GM12878 (cell line): ENCODE measurements around the gene TPGS2. TPM values are rescaled to one million over a fixed set of nuclear protein-coding genes. Genes with fewer than 3 reads are reported as not detected.

Experiments
- ATAC-seq: fragments of 200-7000 bp; cut with Tn5 transposase; 3 replicates; pipeline ENCODE4 v1.9.1; 2020; ENCODE audit warnings: mild to moderate bottlenecking, moderate library complexity
- BruUV-seq: library from RNA; stranded (reverse); fragments of 400-500 nt; replicated peaks from 2 replicates; lab custom pipeline; 2021; lab: Mats Ljungman, UMichigan
- CTCF ChIA-PET: fragments of 300-600 bp; sonication (Branson Sonifier 250); formaldehyde crosslinking; extraction: SDS; loops from one replicate; lab custom pipeline; 2021; ENCODE audit warnings: inconsistent platforms; lab: Yijun Ruan, JAX
- POLR2A ChIA-PET: fragments of 350-600 bp; formaldehyde crosslinking; extraction: SDS; loops from one replicate; lab custom pipeline; 2021; ENCODE audit warnings: inconsistent platforms; lab: Charles Lee
- RAD21 ChIA-PET: fragments of 300-600 bp; sonication (Branson Sonifier 250); formaldehyde crosslinking; loops from one replicate; lab custom pipeline; 2023; ENCODE audit warnings: antibody characterized with exemption; ENCODE audit not compliant: unreplicated experiment; lab: Charles Lee
- SMC1A ChIA-PET: fragments of 300-600 bp; sonication (Branson Sonifier 250); formaldehyde crosslinking; loops from one replicate; lab custom pipeline; 2023; ENCODE audit not compliant: unreplicated experiment, uncharacterized antibody; lab: Charles Lee
- DNase-seq: peaks from one replicate; pipeline ENCODE4 v3.0.0-alpha.2; 2011; ENCODE audit warnings: low read depth, low spot score
- FAIRE-seq: peaks from 3 replicates; lab custom pipeline; 2011; peaks lifted over from hg19 to GRCh38; lab: Jason Lieb, UNC
- H2AFZ ChIP-seq: 2 replicates; pipeline ENCODE4 v1.6.0; 2011; ENCODE audit warnings: low read depth, low read length, control low read depth; ENCODE audit not compliant: control insufficient read depth
- H3K27ac ChIP-seq: 2 replicates; pipeline ENCODE4 v1.5.1; 2011; ENCODE audit warnings: control low read depth; ENCODE audit not compliant: control insufficient read depth, insufficient read depth
- H3K27me3 ChIP-seq, 2 experiments: replicated peaks in 1 of 2; 2 replicates each; pipeline versions ENCODE4 v1.6.0 to v1.6.1; 2011; ENCODE audit warnings: low read length in 1 of 2; ENCODE audit not compliant: control insufficient read depth in 2 of 2, insufficient read depth in 2 of 2
- H3K36me3 ChIP-seq, 2 experiments: 2 replicates each; pipeline ENCODE4 v1.5.1; 2011; ENCODE audit warnings: low read length in 1 of 2; ENCODE audit not compliant: control insufficient read depth in 2 of 2, insufficient read depth in 2 of 2
- H3K4me1 ChIP-seq: 2 replicates; pipeline ENCODE4 v1.6.1; 2011; ENCODE audit warnings: mild to moderate bottlenecking, low read length, moderate library complexity, mixed read lengths; ENCODE audit not compliant: control insufficient read depth, insufficient read depth
- H3K4me2 ChIP-seq: 2 replicates; pipeline ENCODE4 v1.6.0; 2011; ENCODE audit warnings: control low read depth; ENCODE audit not compliant: control insufficient read depth, insufficient read depth
- H3K4me3 ChIP-seq: fragments of 200-600 bp; sonication (generic); 2 replicates; pipeline ENCODE4 v1.5.1; 2016
- H3K79me2 ChIP-seq: 2 replicates; pipeline ENCODE4 v1.6.0; 2011; ENCODE audit warnings: low read length; ENCODE audit not compliant: control insufficient read depth, insufficient read depth
- H3K9ac ChIP-seq: 2 replicates; pipeline ENCODE4 v1.8.0; 2011; ENCODE audit warnings: low read length, control low read depth, mixed read lengths; ENCODE audit not compliant: control insufficient read depth, insufficient read depth
- H3K9me3 ChIP-seq: replicated peaks from 3 replicates; pipeline ENCODE4 v1.5.1; 2011; ENCODE audit warnings: mild to moderate bottlenecking, low read length; ENCODE audit not compliant: control insufficient read depth, insufficient read depth
- H4K20me1 ChIP-seq: 2 replicates; pipeline ENCODE4 v1.6.0; 2011; ENCODE audit not compliant: control insufficient read depth, insufficient read depth
- BHLHE40 ChIP-seq, 2 experiments: fragments of 450-650 bp in 1 of 2; IDR thresholded peaks; 2 replicates each; pipeline ENCODE4 v1.6.1; 2011 to 2017; ENCODE audit warnings: low read depth in 2 of 2, borderline replicate concordance in 1 of 2, improper control_type of control experiment in 1 of 2, low read length in 1 of 2, mild to moderate bottlenecking in 1 of 2
- CBX3 ChIP-seq: fragments of 200-600 bp; sonication (generic); IDR thresholded peaks from 2 replicates; pipeline ENCODE4 v1.6.1; 2016; ENCODE audit warnings: low read depth, borderline replicate concordance
- CEBPZ ChIP-seq: fragments of 150-350 bp; IDR thresholded peaks from 2 replicates; pipeline ENCODE4 v1.6.1; 2016; ENCODE audit warnings: low read depth, low read length
- CHD1 ChIP-seq: IDR thresholded peaks from 2 replicates; pipeline ENCODE4 v1.6.1; 2012; ENCODE audit warnings: low read depth, low read length, improper control_type of control experiment
- CHD2 ChIP-seq: IDR thresholded peaks from 2 replicates; pipeline ENCODE4 v1.6.1; 2011; ENCODE audit warnings: low read depth, low read length, improper control_type of control experiment, borderline replicate concordance
- ETV6 ChIP-seq, 2 experiments: fragments of 450-650 bp in 1 of 2; IDR thresholded peaks in 1 of 2; conservative IDR thresholded peaks in 1 of 2; 2 replicates each; pipeline ENCODE4 v1.6.1; 2014; ENCODE audit warnings: antibody characterized with exemption in 1 of 2, borderline replicate concordance in 1 of 2, low read depth in 1 of 2, mild to moderate bottlenecking in 1 of 2, moderate library complexity in 1 of 2
- HCFC1 ChIP-seq: fragments of 150-350 bp; IDR thresholded peaks from 2 replicates; pipeline ENCODE4 v1.6.1; 2014; ENCODE audit warnings: low read length
- PML ChIP-seq: IDR thresholded peaks from 2 replicates; pipeline ENCODE4 v1.6.1; 2012; ENCODE audit warnings: low read length, inconsistent platforms
- RBBP5 ChIP-seq: fragments of 200-600 bp; sonication (generic); conservative IDR thresholded peaks from 2 replicates; pipeline ENCODE4 v1.6.1; 2016
- SRF ChIP-seq, 2 experiments: IDR thresholded peaks; 2 replicates each; pipeline ENCODE4 v1.6.1; 2011; ENCODE audit warnings: low read depth in 2 of 2, low read length in 2 of 2, mild to moderate bottlenecking in 1 of 2, moderate library complexity in 1 of 2
- TARDBP ChIP-seq: IDR thresholded peaks from 2 replicates; pipeline ENCODE4 v1.6.1; 2016; ENCODE audit warnings: borderline replicate concordance
- ZNF207 ChIP-seq: fragments of 450-650 bp; IDR thresholded peaks from 2 replicates; pipeline ENCODE4 v1.6.1; 2014; ENCODE audit warnings: antibody characterized with exemption, mild to moderate bottlenecking, borderline replicate concordance
- ZNF217 ChIP-seq: fragments of 450-650 bp; IDR thresholded peaks from 2 replicates; pipeline ENCODE4 v1.6.1; 2017; ENCODE audit warnings: antibody characterized with exemption, mild to moderate bottlenecking
- ZNF384 ChIP-seq: IDR thresholded peaks from 2 replicates; pipeline ENCODE4 v1.6.1; 2012; ENCODE audit warnings: low read depth, mild to moderate bottlenecking, low read length, improper control_type of control experiment, borderline replicate concordance
- WGBS: methylation state at CpG from one replicate; pipeline ENCODE4 v1.1.6; 2016; ENCODE audit warnings: low lambda C conversion rate; ENCODE audit not compliant: insufficient replicate concordance, insufficient coverage; ENCODE audit errors: missing lambda C conversion rate; 5-methylcytosine and 5-hydroxymethylcytosine counted together
- in situ Hi-C: fragments of 300-500 bp; cut with MboI; formaldehyde crosslinking; loops from 9 replicates; pipeline ENCODE4 v1.14.3; 2018; ENCODE audit warnings: mixed read lengths
- intact Hi-C: fragments of 100-400 bp; cut with micrococcal nuclease; formaldehyde crosslinking; loops from one replicate; pipeline ENCODE4 v1.14.2; 2022; ENCODE audit not compliant: unreplicated experiment
- polyA plus RNA-seq, 11 experiments: library from polyadenylated mRNA; depleted of rRNA in 4 of 11; unstranded in 6 of 11; stranded (reverse) in 5 of 11; fragments of >200 nt; fragmentation: Nextera tagmentation in 4 of 11; fragmentation: Illumina TruSeq in 1 of 11; extraction: Ambion mirVana in 4 of 11; extraction: Trizol in 1 of 11; gene quantifications; 1 replicate in 1 of 11; 2 replicates in 10 of 11; pipeline versions ENCODE4 v1.2.1 to v1.2.3, GENCODE V29; 2011 to 2016; ENCODE audit warnings: inconsistent platforms in 2 of 11, missing spikeins in 2 of 11, low read depth in 1 of 11
- total RNA-seq, 4 experiments: library from RNA; depleted of rRNA in 3 of 4; stranded (reverse); fragments of >200 nt in 3 of 4; fragmentation: Illumina TruSeq in 1 of 4; extraction: Trizol in 1 of 4; gene quantifications; 2 replicates each; pipeline versions ENCODE4 v1.2.1 to v1.2.3, GENCODE V29; 2013 to 2021

Gene TPGS2
- total and polyA plus RNA-seq, 10 of the 15 experiments (the other 5 are each of a cell fraction or from before 2014, with no cell fraction given) = 39.8 to 181 (median 88.9) TPM

- WGBS = 85% methylated on average over 3 of the region's 3 CpGs
- ChIA-PET CTCF (no interaction called here), POLR2A (no interaction called here), SMC1A (no interaction called here), RAD21 (no interaction called here)
- FAIRE-seq = no peak
- H3K79me2 ChIP-seq = no peaks in the 10 kb centered on the region
- H2AFZ ChIP-seq = no peak overlapping the region
- TF ChIP-seq PML (no peak), ZNF217 (no peak), CBX3 (no peak), CHD2 (no peak), CHD1 (no peak), BHLHE40 (IDR thresholded peaks at IDR 0.05; ENCODE audit: borderline replicate concordance in 1 of 2, low read depth in 2 of 2, low read length in 1 of 2) (no peak), ZNF384 (no peak)
- intact Hi-C loops = no loop called here
- H4K20me1 ChIP-seq = no peaks in the 10 kb centered on the region
- H3K27me3 ChIP-seq = no peaks in the 10 kb centered on the region
- H3K4me2 ChIP-seq = no peak overlapping the region
- no peak overlapping the region for H3K9ac ChIP-seq
- H3K36me3 ChIP-seq = no peaks in the 10 kb centered on the region
- DNase-seq = no peak
- BruUV-seq = no TSS peak
- no peak overlapping the region for H3K27ac ChIP-seq
- no peak for ATAC-seq
- H3K4me1 ChIP-seq = no peaks in the 10 kb centered on the region
- H3K4me3 ChIP-seq = no peak overlapping the region
- in situ Hi-C loops = no loop called here
- no peaks in the 10 kb centered on the region for H3K9me3 ChIP-seq
These were observed 43.0 kb upstream of the TPGS2 start for GRCh38 chr18:36871801-36872200.

GRCh38 chr18:36867056-36867455, 38.3 kb upstream of the TPGS2 start:
- intact Hi-C loops (no loop called here), in situ Hi-C loops (no loop called here)
- Histone ChIP-seq H3K9ac (no peak overlapping the region), H3K4me2 (no peak overlapping the region), H3K27ac (no peak overlapping the region), H4K20me1 (no peaks in the 10 kb centered on the region), H2AFZ (no peak overlapping the region), H3K4me1 (no peaks in the 10 kb centered on the region), H3K36me3 (no peaks in the 10 kb centered on the region), H3K79me2 (no peaks in the 10 kb centered on the region), H3K27me3 (no peaks in the 10 kb centered on the region), H3K4me3 (no peak overlapping the region), H3K9me3 (no peaks in the 10 kb centered on the region)
- WGBS = 58% methylated on average over 1 of the region's 1 CpG
- ChIA-PET POLR2A (no interaction called here), SMC1A (no interaction called here), RAD21 (no interaction called here), CTCF (no interaction called here)
- ATAC-seq = no peak
- BruUV-seq = no TSS peak
- FAIRE-seq = no peak
- DNase-seq = no peak
- TF ChIP-seq TARDBP = no peak
- TF ChIP-seq ETV6 (conservative IDR thresholded peaks at IDR 0.05 in 1 of 2, IDR thresholded peaks at IDR 0.05 in 1 of 2; ENCODE audit: borderline replicate concordance in 1 of 2, low read depth in 1 of 2) = no peak
- TF ChIP-seq RBBP5 = no peak
- TF ChIP-seq BHLHE40 (IDR thresholded peaks at IDR 0.05; ENCODE audit: borderline replicate concordance in 1 of 2, low read depth in 2 of 2, low read length in 1 of 2) = no peak
- no peak for TF ChIP-seq CEBPZ
- TF ChIP-seq HCFC1 = no peak
- no peak for TF ChIP-seq ZNF207
- no peak for TF ChIP-seq SRF (IDR thresholded peaks at IDR 0.05; ENCODE audit: low read depth in 2 of 2, low read length in 2 of 2)
